Keratinocyte (primary cell): ENCODE data around the gene ADIG. TPM values are rescaled to one million over a fixed set of nuclear protein-coding genes. Genes with fewer than 3 reads are reported as not detected.

ENCODE experiments used
- DNase-seq: peaks from one replicate; pipeline ENCODE4 v3.0.0-alpha.2; 2011; ENCODE audit warnings: low read depth, missing footprints, low spot score
- FAIRE-seq: peaks from 2 replicates; lab custom pipeline; 2011; peaks lifted over from hg19 to GRCh38; lab: Jason Lieb, UNC
- H2AFZ ChIP-seq: 2 replicates; pipeline ENCODE4 v1.6.0; 2012; ENCODE audit warnings: low read length, control low read depth, inconsistent platforms; ENCODE audit not compliant: control insufficient read depth
- H3K27ac ChIP-seq: 2 replicates; pipeline ENCODE4 v1.5.1; 2011; ENCODE audit warnings: low read length; ENCODE audit not compliant: control insufficient read depth, insufficient read depth
- H3K27me3 ChIP-seq: 3 replicates; pipeline ENCODE4 v1.6.0; 2011; ENCODE audit warnings: low read length; ENCODE audit not compliant: control insufficient read depth, insufficient read depth; ENCODE audit errors: extremely low read depth
- H3K36me3 ChIP-seq, 2 experiments: 2 replicates in 1 of 2; 3 replicates in 1 of 2; pipeline ENCODE4 v1.5.1; 2011; ENCODE audit warnings: low read length in 2 of 2, mild to moderate bottlenecking in 1 of 2; ENCODE audit not compliant: control insufficient read depth in 2 of 2, insufficient read depth in 2 of 2; ENCODE audit errors: extremely low read depth in 1 of 2
- H3K4me1 ChIP-seq: 3 replicates; pipeline ENCODE4 v1.5.1; 2011; ENCODE audit warnings: low read length; ENCODE audit not compliant: control insufficient read depth, insufficient read depth; ENCODE audit errors: extremely low read depth
- H3K4me2 ChIP-seq: 3 replicates; pipeline ENCODE4 v1.6.0; 2011; ENCODE audit warnings: low read depth, low read length; ENCODE audit not compliant: control insufficient read depth, insufficient read depth; ENCODE audit errors: extremely low read depth
- H3K4me3 ChIP-seq, 3 experiments: fragments of 200-600 bp in 1 of 3; sonication (generic) in 1 of 3; 2 replicates in 2 of 3; 3 replicates in 1 of 3; pipeline ENCODE4 v1.5.1; 2011 to 2016; ENCODE audit warnings: low read length in 3 of 3, mild to moderate bottlenecking in 3 of 3, control low read depth in 2 of 3, inconsistent platforms in 1 of 3, low read depth in 1 of 3, mixed read lengths in 1 of 3, mixed run types in 1 of 3, moderate library complexity in 1 of 3; ENCODE audit not compliant: control insufficient read depth in 2 of 3, insufficient read depth in 2 of 3; ENCODE audit errors: extremely low read depth in 1 of 3
- H3K79me2 ChIP-seq: 2 replicates; pipeline ENCODE4 v1.6.0; 2012; ENCODE audit warnings: low read length; ENCODE audit not compliant: control insufficient read depth, insufficient read depth
- H3K9ac ChIP-seq: 3 replicates; pipeline ENCODE4 v1.6.0; 2011; ENCODE audit warnings: low read length; ENCODE audit not compliant: control insufficient read depth, insufficient read depth; ENCODE audit errors: extremely low read depth
- H3K9me1 ChIP-seq: 3 replicates; pipeline ENCODE4 v1.6.0; 2011; ENCODE audit warnings: low read length; ENCODE audit not compliant: control insufficient read depth, insufficient read depth; ENCODE audit errors: extremely low read depth
- H3K9me3 ChIP-seq: 2 replicates; pipeline ENCODE4 v1.5.1; 2012; ENCODE audit warnings: low read depth, low read length; ENCODE audit not compliant: control insufficient read depth
- H4K20me1 ChIP-seq: 3 replicates; pipeline ENCODE4 v1.6.0; 2011; ENCODE audit warnings: low read length; ENCODE audit not compliant: control insufficient read depth, insufficient read depth; ENCODE audit errors: extremely low read depth
- EZH2 ChIP-seq: IDR thresholded peaks from one replicate; pipeline ENCODE4 v1.6.1; 2012; ENCODE audit warnings: inconsistent platforms, mild to moderate bottlenecking, low read length, moderate library complexity
- dilution Hi-C: fragments of 300-500 bp; cut with MboI; formaldehyde crosslinking; loops from one replicate; pipeline ENCODE4 v1.7.0; 2020; ENCODE audit warnings: low sequenced_read_pairs; ENCODE audit not compliant: extremely low pct_ligation_motif_present
- polyA plus RNA-seq, 5 experiments: library from polyadenylated mRNA; depleted of rRNA in 3 of 5; stranded (reverse) in 3 of 5; stranded (forward) in 1 of 5; unstranded in 1 of 5; fragments of >200 nt; gene quantifications; 1 replicate in 1 of 5; 2 replicates in 3 of 5; 3 replicates in 1 of 5; pipeline versions ENCODE4 v1.2.1 to v1.2.3, GENCODE V29; 2011 to 2012; ENCODE audit warnings: missing spikeins in 2 of 5, low read depth in 1 of 5, low replicate concordance in 1 of 5
- TF ChIP-seq, protein P1 (sequence below), 3 experiments: IDR thresholded peaks in 1 of 3; conservative IDR thresholded peaks in 1 of 3; optimal IDR thresholded peaks in 1 of 3; 2 replicates in 2 of 3; 3 replicates in 1 of 3; pipeline versions ENCODE3 to v1.5.1; 2011; ENCODE audit warnings: low read length in 3 of 3, mild to moderate bottlenecking in 3 of 3, moderate library complexity in 2 of 3, control low read depth in 1 of 3, inconsistent platforms in 1 of 3; ENCODE audit not compliant: insufficient read depth in 2 of 3; ENCODE audit errors: extremely low read depth in 1 of 3

ADIG gene
- polyA plus RNA-seq, 1 donor (not counting 4 experiments of a cell fraction or from before 2014, with no cell fraction given): not detected

DNA sequence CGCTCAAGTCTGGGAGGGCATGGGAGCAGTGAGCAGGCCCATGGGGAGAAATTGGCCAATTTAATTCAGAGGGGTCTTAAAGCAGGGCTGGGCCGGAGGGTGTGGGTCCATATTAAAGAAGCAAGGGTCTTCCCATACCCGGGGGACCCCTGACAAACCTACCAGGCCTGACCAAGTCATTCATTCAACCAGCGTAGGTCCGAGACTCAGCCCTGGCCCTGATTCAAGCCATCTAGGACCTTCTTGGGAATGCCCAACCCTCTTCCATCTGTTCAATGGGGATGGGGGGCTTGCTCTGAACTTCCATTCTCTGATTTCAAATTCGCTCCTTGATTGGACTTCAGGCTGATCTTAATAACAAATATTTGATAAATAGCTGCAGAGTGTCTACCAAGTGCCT lies 7.3 kb downstream of the ADIG start:
- Histone ChIP-seq H4K20me1 (no peaks in the 10 kb centered on the region), H3K9me1 (no peaks in the 10 kb centered on the region), H3K27ac (no peak overlapping the region), H3K79me2 (no peaks in the 10 kb centered on the region), H3K36me3 (no peaks in the 10 kb centered on the region), H3K4me2 (no peak overlapping the region), H3K27me3 (peaks cover 6% of the 10 kb centered on the region), H3K9me3 (no peaks in the 10 kb centered on the region), H3K9ac (no peak overlapping the region), H2AFZ (no peak overlapping the region), H3K4me3 (no peak overlapping the region), H3K4me1 (no peaks in the 10 kb centered on the region)
- TF ChIP-seq, protein P1, sequence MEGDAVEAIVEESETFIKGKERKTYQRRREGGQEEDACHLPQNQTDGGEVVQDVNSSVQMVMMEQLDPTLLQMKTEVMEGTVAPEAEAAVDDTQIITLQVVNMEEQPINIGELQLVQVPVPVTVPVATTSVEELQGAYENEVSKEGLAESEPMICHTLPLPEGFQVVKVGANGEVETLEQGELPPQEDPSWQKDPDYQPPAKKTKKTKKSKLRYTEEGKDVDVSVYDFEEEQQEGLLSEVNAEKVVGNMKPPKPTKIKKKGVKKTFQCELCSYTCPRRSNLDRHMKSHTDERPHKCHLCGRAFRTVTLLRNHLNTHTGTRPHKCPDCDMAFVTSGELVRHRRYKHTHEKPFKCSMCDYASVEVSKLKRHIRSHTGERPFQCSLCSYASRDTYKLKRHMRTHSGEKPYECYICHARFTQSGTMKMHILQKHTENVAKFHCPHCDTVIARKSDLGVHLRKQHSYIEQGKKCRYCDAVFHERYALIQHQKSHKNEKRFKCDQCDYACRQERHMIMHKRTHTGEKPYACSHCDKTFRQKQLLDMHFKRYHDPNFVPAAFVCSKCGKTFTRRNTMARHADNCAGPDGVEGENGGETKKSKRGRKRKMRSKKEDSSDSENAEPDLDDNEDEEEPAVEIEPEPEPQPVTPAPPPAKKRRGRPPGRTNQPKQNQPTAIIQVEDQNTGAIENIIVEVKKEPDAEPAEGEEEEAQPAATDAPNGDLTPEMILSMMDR (optimal IDR thresholded peaks at IDR 0.05 in 1 of 3, IDR thresholded peaks at IDR 0.05 in 1 of 3, conservative IDR thresholded peaks at IDR 0.05 in 1 of 3; ENCODE audit: extremely low read depth in 1 of 3, insufficient read depth in 2 of 3, low read length in 3 of 3): no peak
- no peak for TF ChIP-seq EZH2
- FAIRE-seq (no peak), DNase-seq (no peak)
- dilution Hi-C loops: no loop called here

DNA sequence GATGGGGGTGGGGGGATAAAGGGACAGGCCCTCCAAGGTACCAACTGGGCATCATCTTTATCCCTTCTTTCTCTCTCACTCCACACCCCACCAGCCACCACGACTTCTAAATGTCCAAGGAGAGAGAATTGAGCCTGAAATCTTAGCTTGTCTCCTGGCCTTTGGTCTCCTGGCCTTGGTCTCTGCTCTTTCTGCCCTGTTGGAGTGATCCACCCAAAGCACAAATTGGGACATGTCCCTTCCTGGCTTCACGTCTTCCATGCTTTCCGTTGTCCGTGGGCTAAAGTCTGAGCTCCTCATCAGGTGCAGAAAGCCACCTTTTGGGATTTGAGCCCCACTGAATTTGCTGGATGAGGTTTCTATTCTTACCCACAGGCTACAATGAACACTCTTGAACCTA lies 8.4 kb downstream of the ADIG start:
- Histone ChIP-seq H2AFZ (no peak overlapping the region), H3K9me1 (no peaks in the 10 kb centered on the region), H3K9ac (no peak overlapping the region), H3K4me1 (no peaks in the 10 kb centered on the region), H3K36me3 (no peaks in the 10 kb centered on the region), H3K27me3 (peaks cover 6% of the 10 kb centered on the region), H3K9me3 (no peaks in the 10 kb centered on the region), H3K27ac (no peak overlapping the region), H3K4me2 (no peak overlapping the region), H4K20me1 (no peaks in the 10 kb centered on the region), H3K79me2 (no peaks in the 10 kb centered on the region), H3K4me3 (no peak overlapping the region)
- TF ChIP-seq, protein P1 (optimal IDR thresholded peaks at IDR 0.05 in 1 of 3, IDR thresholded peaks at IDR 0.05 in 1 of 3, conservative IDR thresholded peaks at IDR 0.05 in 1 of 3; ENCODE audit: extremely low read depth in 1 of 3, insufficient read depth in 2 of 3, low read length in 3 of 3): no peak
- TF ChIP-seq EZH2: no peak
- DNase-seq: no peak
- dilution Hi-C loops: no loop called here
- FAIRE-seq: no peak
